IMR-90 (cell line): ENCODE results near the gene NTF3. TPM values are rescaled to one million over a fixed set of nuclear protein-coding genes. Genes with fewer than 3 reads are reported as not detected.

Experiments used
- ATAC-seq: fragments of 200-7000 bp; cut with Tn5 transposase; 2 replicates; pipeline ENCODE4 v1.9.1; 2020; ENCODE audit warnings: low read depth, mild to moderate bottlenecking, moderate library complexity
- BruUV-seq: library from RNA; stranded (reverse); fragments of 400-500 nt; replicated peaks from 2 replicates; lab custom pipeline; 2021; lab: Mats Ljungman, UMichigan
- CTCF ChIA-PET: fragments of 300-600 bp; formaldehyde crosslinking; extraction: SDS; loops from one replicate; lab custom pipeline; 2021; ENCODE audit warnings: antibody characterized with exemption; lab: Yijun Ruan, JAX
- POLR2A ChIA-PET: fragments of 300-600 bp; sonication (Branson Sonifier 250); formaldehyde crosslinking; loops from one replicate; lab custom pipeline; 2022; ENCODE audit warnings: antibody characterized with exemption; ENCODE audit not compliant: unreplicated experiment; lab: Charles Lee
- DNase-seq: peaks from one replicate; pipeline ENCODE4 v3.0.0; 2013
- H2AFZ ChIP-seq: replicated peaks from 2 replicates; pipeline ENCODE3; 2013; ENCODE audit warnings: low read length, mild to moderate bottlenecking; ENCODE audit not compliant: poor library complexity
- H2AK5ac ChIP-seq: 2 replicates; pipeline ENCODE4 v1.6.1; 2013; ENCODE audit warnings: low read depth, low read length, inconsistent platforms
- H2AK9ac ChIP-seq: replicated peaks from 2 replicates; pipeline ENCODE3; 2013; ENCODE audit warnings: mild to moderate bottlenecking, low read depth, low read length, moderate library complexity; ENCODE audit not compliant: poor library complexity
- H2BK120ac ChIP-seq: 2 replicates; pipeline ENCODE4 v1.6.1; 2013; ENCODE audit warnings: low read depth, low read length, inconsistent platforms
- H2BK15ac ChIP-seq: 3 replicates; pipeline ENCODE4 v1.6.1; 2013; ENCODE audit warnings: low read depth, low read length, inconsistent platforms
- H2BK20ac ChIP-seq: 2 replicates; pipeline ENCODE4 v1.6.1; 2013; ENCODE audit warnings: low read depth, mild to moderate bottlenecking, inconsistent platforms, low read length, moderate library complexity
- H2BK5ac ChIP-seq: 2 replicates; pipeline ENCODE4 v1.6.1; 2013; ENCODE audit warnings: mild to moderate bottlenecking, low read depth, low read length, inconsistent platforms; ENCODE audit not compliant: poor library complexity, severe bottlenecking
- H3K14ac ChIP-seq: replicated peaks from 2 replicates; pipeline ENCODE4 v1.6.1; 2013; ENCODE audit warnings: low read depth, low read length, inconsistent platforms
- H3K18ac ChIP-seq: 2 replicates; pipeline ENCODE4 v1.6.1; 2013; ENCODE audit warnings: low read depth, low read length, control low read depth
- H3K23ac ChIP-seq: 2 replicates; pipeline ENCODE4 v1.6.1; 2013; ENCODE audit warnings: low read depth, low read length, inconsistent platforms
- H3K27ac ChIP-seq: 2 replicates; pipeline ENCODE4 v1.5.1; 2013; ENCODE audit warnings: mild to moderate bottlenecking, control low read depth, low read length; ENCODE audit not compliant: insufficient read depth
- H3K27me3 ChIP-seq: 2 replicates; pipeline ENCODE4 v1.6.1; 2013; ENCODE audit warnings: low read length; ENCODE audit not compliant: control insufficient read depth, insufficient read depth
- H3K36me3 ChIP-seq: 2 replicates; pipeline ENCODE4 v1.6.1; 2013; ENCODE audit warnings: low read length, mixed read lengths; ENCODE audit not compliant: control insufficient read depth, insufficient read depth
- H3K4ac ChIP-seq: 2 replicates; pipeline ENCODE4 v1.6.1; 2013; ENCODE audit warnings: low read depth, low read length, inconsistent platforms
- H3K4me1 ChIP-seq: 2 replicates; pipeline ENCODE4 v1.6.1; 2013; ENCODE audit warnings: low read length, mixed read lengths; ENCODE audit not compliant: control insufficient read depth, insufficient read depth
- H3K4me2 ChIP-seq: 2 replicates; pipeline ENCODE4 v1.6.1; 2013; ENCODE audit warnings: low read depth, mild to moderate bottlenecking, control low read depth, low read length, moderate library complexity
- H3K4me3 ChIP-seq: 2 replicates; pipeline ENCODE4 v1.5.1; 2013; ENCODE audit warnings: low read depth, mild to moderate bottlenecking, control low read depth, low read length, moderate library complexity; ENCODE audit not compliant: insufficient read depth
- H3K56ac ChIP-seq: 2 replicates; pipeline ENCODE4 v1.6.1; 2013; ENCODE audit warnings: low read length, inconsistent platforms; ENCODE audit not compliant: insufficient read depth; ENCODE audit errors: extremely low read depth
- H3K79me1 ChIP-seq, 2 experiments: 2 replicates each; pipeline ENCODE4 v1.6.1; 2013; ENCODE audit warnings: low read length in 2 of 2, inconsistent platforms in 1 of 2, low read depth in 1 of 2
- H3K9ac ChIP-seq: 2 replicates; pipeline ENCODE4 v1.6.1; 2013; ENCODE audit warnings: low read depth, low read length, control low read depth
- H3K9me1 ChIP-seq: 2 replicates; pipeline ENCODE4 v1.6.1; 2013; ENCODE audit warnings: low read length, inconsistent platforms; ENCODE audit not compliant: insufficient read depth
- H3K9me3 ChIP-seq: 2 replicates; pipeline ENCODE4 v1.6.1; 2013; ENCODE audit warnings: low read length; ENCODE audit not compliant: control insufficient read depth, insufficient read depth
- H4K20me1 ChIP-seq: 2 replicates; pipeline ENCODE4 v1.6.1; 2013; ENCODE audit warnings: low read length, inconsistent platforms; ENCODE audit not compliant: insufficient read depth
- H4K5ac ChIP-seq: 2 replicates; pipeline ENCODE4 v1.6.1; 2013; ENCODE audit warnings: mild to moderate bottlenecking, low read depth, low read length, control low read depth
- H4K8ac ChIP-seq, 2 experiments: 2 replicates each; pipeline ENCODE4 v1.6.1; 2013; ENCODE audit warnings: low read depth in 2 of 2, low read length in 2 of 2, control low read depth in 1 of 2, inconsistent platforms in 1 of 2
- H4K91ac ChIP-seq: 2 replicates; pipeline ENCODE4 v1.6.1; 2013; ENCODE audit warnings: low read depth, low read length, inconsistent platforms; ENCODE audit not compliant: insufficient read depth
- BHLHE40 ChIP-seq: fragments of 150-350 bp; IDR thresholded peaks from 2 replicates; pipeline ENCODE4 v1.6.1; 2016; ENCODE audit warnings: mild to moderate bottlenecking, low read depth, low read length
- CEBPB ChIP-seq: IDR thresholded peaks from 2 replicates; pipeline ENCODE4 v1.6.1; 2012; ENCODE audit warnings: low read depth, low read length, improper control_type of control experiment
- CHD1 ChIP-seq: IDR thresholded peaks from 2 replicates; pipeline ENCODE4 v1.6.1; 2012; ENCODE audit warnings: low read depth, low read length, improper control_type of control experiment
- CTCF ChIP-seq: conservative IDR thresholded peaks from 2 replicates; pipeline ENCODE4 v1.5.1; 2012; ENCODE audit warnings: mild to moderate bottlenecking, low read depth, low read length, improper control_type of control experiment
- ELK1 ChIP-seq: fragments of 150-350 bp; IDR thresholded peaks from 2 replicates; pipeline ENCODE4 v1.6.1; 2016; ENCODE audit warnings: low read depth, mild to moderate bottlenecking, low read length, moderate library complexity, borderline replicate concordance
- FOS ChIP-seq: fragments of 150-350 bp; IDR thresholded peaks from 2 replicates; pipeline ENCODE4 v1.6.1; 2016; ENCODE audit warnings: low read depth, low read length
- MAFK ChIP-seq: IDR thresholded peaks from 2 replicates; pipeline ENCODE4 v1.6.1; 2012; ENCODE audit warnings: low read depth, low read length, improper control_type of control experiment
- MAZ ChIP-seq: IDR thresholded peaks from 2 replicates; pipeline ENCODE4 v1.6.1; 2012; ENCODE audit warnings: low read depth, mild to moderate bottlenecking, low read length, improper control_type of control experiment, moderate library complexity, borderline replicate concordance
- MXI1 ChIP-seq: IDR thresholded peaks from 2 replicates; pipeline ENCODE4 v1.6.1; 2012; ENCODE audit warnings: low read depth, mild to moderate bottlenecking, low read length, moderate library complexity, borderline replicate concordance
- NFE2L2 ChIP-seq: fragments of 150-350 bp; IDR thresholded peaks from 2 replicates; pipeline ENCODE4 v1.6.1; 2016; ENCODE audit warnings: low read depth, mild to moderate bottlenecking, low read length
- POLR2A ChIP-seq: IDR thresholded peaks from 2 replicates; pipeline ENCODE4 v1.6.1; 2012; ENCODE audit warnings: mild to moderate bottlenecking, low read depth, low read length
- RAD21 ChIP-seq: IDR thresholded peaks from 2 replicates; pipeline ENCODE4 v1.6.1; 2012; ENCODE audit warnings: low read length, improper control_type of control experiment
- RCOR1 ChIP-seq: IDR thresholded peaks from 2 replicates; pipeline ENCODE4 v1.6.1; 2012; ENCODE audit warnings: mild to moderate bottlenecking, low read length, improper control_type of control experiment; ENCODE audit not compliant: insufficient replicate concordance
- RFX5 ChIP-seq: IDR thresholded peaks from 2 replicates; pipeline ENCODE4 v1.8.0; 2012; ENCODE audit warnings: low read depth, mild to moderate bottlenecking, low read length, moderate library complexity
- SMC3 ChIP-seq: fragments of 150-350 bp; IDR thresholded peaks from 2 replicates; pipeline ENCODE4 v1.6.1; 2016; ENCODE audit warnings: low read depth, mild to moderate bottlenecking, antibody characterized with exemption, low read length, moderate library complexity
- USF2 ChIP-seq: fragments of 150-350 bp; IDR thresholded peaks from 2 replicates; pipeline ENCODE4 v1.6.1; 2017; ENCODE audit warnings: mild to moderate bottlenecking, antibody characterized with exemption, low read length, low read depth
- WGBS, 2 experiments: methylation state at CpG; one replicate each; pipeline versions ENCODE4 v1.1.5 to v1.1.7; 2013; ENCODE audit warnings: missing lambda C conversion rate in 2 of 2; ENCODE audit not compliant: insufficient read length in 1 of 2; ENCODE audit errors: extremely low coverage in 2 of 2; 5-methylcytosine and 5-hydroxymethylcytosine counted together
- dilution Hi-C: fragments of 300-500 bp; cut with HindIII; formaldehyde crosslinking; loops from one replicate; pipeline ENCODE4 v1.14.3; 2018; ENCODE audit warnings: low sequenced_read_pairs; ENCODE audit not compliant: unreplicated experiment
- in situ Hi-C: fragments of 300-500 bp; cut with MboI; formaldehyde crosslinking; loops from 3 replicates; pipeline ENCODE4 v1.14.3; 2019; ENCODE audit warnings: low sequenced_read_pairs, inconsistent platforms, mixed read lengths
- intact Hi-C: fragments of 100-400 bp; cut with micrococcal nuclease; formaldehyde crosslinking; loops from 2 replicates; pipeline ENCODE4 v1.10.0; 2022
- polyA plus RNA-seq, 3 experiments: library from polyadenylated mRNA; depleted of rRNA; stranded (reverse); fragments of >200 nt; gene quantifications; 2 replicates each; pipeline ENCODE4 v1.2.3, GENCODE V29; 2012; ENCODE audit warnings: low replicate concordance in 1 of 3
- total RNA-seq: library from RNA; depleted of rRNA; stranded (reverse); fragments of >200 nt; gene quantifications from 2 replicates; pipeline ENCODE4 v1.2.3, GENCODE V29; 2012

The NTF3 gene
- total and polyA plus RNA-seq, 2 of the 4 experiments (the other 2 are of a cell fraction): 12.2 to 32.4 TPM

- TF ChIP-seq POLR2A: no peak
- TF ChIP-seq RCOR1: no peak
- TF ChIP-seq CHD1: no peak
- no peak for TF ChIP-seq FOS
- TF ChIP-seq USF2: no peak
- TF ChIP-seq BHLHE40: no peak
- no peak for TF ChIP-seq SMC3
- no peak for TF ChIP-seq MAZ
- no peak for TF ChIP-seq NFE2L2
- TF ChIP-seq RAD21: no peak
- TF ChIP-seq ELK1: no peak
- TF ChIP-seq CEBPB: no peak
- TF ChIP-seq MXI1: no peak
- TF ChIP-seq CTCF: no peak
- no peak for TF ChIP-seq MAFK
- TF ChIP-seq RFX5: no peak
- no peak for DNase-seq
- Histone ChIP-seq H2BK120ac (no peak overlapping the region), H3K56ac (no peak overlapping the region), H2AFZ (no peak overlapping the region), H3K4ac (no peak overlapping the region), H4K20me1 (peaks cover 43% of the 10 kb centered on the region), H3K9ac (no peak overlapping the region), H3K23ac (peak overlapping the region; percentile 28; the same call in 1 of the 2 replicates), H3K79me1 (peaks cover 74 to 94% of the 10 kb centered on the region in 2 experiments), H2AK5ac (no peak overlapping the region; the same call in 1 of the 2 replicates), H4K5ac (no peak overlapping the region; the same call in 1 of the 2 replicates), H3K9me3 (no peaks in the 10 kb centered on the region), H3K4me3 (no peak overlapping the region), H3K36me3 (peaks cover 4% of the 10 kb centered on the region; the same call in 1 of the 2 replicates), H3K14ac (peak overlapping the region; percentile 37), H4K8ac (no peak overlapping the region), H2BK20ac (no peak overlapping the region), H3K4me1 (peaks cover 33% of the 10 kb centered on the region), H3K18ac (no peak overlapping the region), H2BK15ac (no peak overlapping the region), H3K9me1 (peaks cover 42% of the 10 kb centered on the region), H4K91ac (no peak overlapping the region), H2BK5ac (no peak overlapping the region), H3K4me2 (no peak overlapping the region), H2AK9ac (no peak overlapping the region), H3K27ac (no peak overlapping the region), H3K27me3 (no peaks in the 10 kb centered on the region)
- intact Hi-C loops (no loop called here), in situ Hi-C loops (no loop called here), dilution Hi-C loops (no loop called here)
- ChIA-PET CTCF (no interaction called here), POLR2A (no interaction called here)
- BruUV-seq: no TSS peak
- ATAC-seq: no peak
- WGBS, 2 experiments: 90% methylated on average over 6 of the region's 6 CpGs; no CpG with 5 or more reads in 1 of the 2 experiments
These were observed 44.4 kb downstream of the NTF3 start for GRCh38 chr12:5476356-5476755.
